B cell (primary cell): ENCODE results near the gene CSNK1A1. TPM values are rescaled to one million over a fixed set of nuclear protein-coding genes. Genes with fewer than 3 reads are reported as not detected.

Experiments used
- ATAC-seq: fragments of 200-7000 bp; cut with Tn5 transposase; one replicate; pipeline ENCODE4 v1.10.0; 2021; ENCODE audit warnings: low read depth, mild to moderate bottlenecking, moderate number of reproducible peaks, moderate library complexity
- CTCF ChIA-PET: fragments of 350-600 bp; sonication (Branson Sonifier 250); formaldehyde crosslinking; loops from one replicate; lab custom pipeline; 2021; ENCODE audit warnings: antibody characterized with exemption, inconsistent platforms; lab: Charles Lee
- POLR2A ChIA-PET: fragments of 350-600 bp; sonication (Branson Sonifier 250); formaldehyde crosslinking; loops from one replicate; lab custom pipeline; 2021; ENCODE audit warnings: antibody characterized with exemption; lab: Charles Lee
- DNase-seq: peaks from one replicate; pipeline ENCODE4 v3.0.0; 2013
- H2AFZ ChIP-seq: 2 replicates; pipeline ENCODE4 v1.6.1; 2012; ENCODE audit warnings: mild to moderate bottlenecking, low read depth, low read length; ENCODE audit not compliant: insufficient read depth, poor library complexity, severe bottlenecking
- H3K27ac ChIP-seq, 2 donors: 1 replicate in 1 of 2; 2 replicates in 1 of 2; pipeline ENCODE4 v1.5.1; 2012 to 2013; ENCODE audit warnings: low read length in 2 of 2, mild to moderate bottlenecking in 2 of 2, moderate library complexity in 1 of 2
- H3K27me3 ChIP-seq, 4 experiments: fragments of 200-600 bp in 1 of 4; sonication (generic) in 1 of 4; replicated peaks in 1 of 4; 1 replicate in 2 of 4; 2 replicates in 2 of 4; pipeline versions ENCODE4 v1.6.1 to v1.7.0; 2013 to 2016; ENCODE audit warnings: low read length in 3 of 4, mild to moderate bottlenecking in 2 of 4, mixed read lengths in 1 of 4, moderate library complexity in 1 of 4; ENCODE audit not compliant: insufficient read depth in 4 of 4, control insufficient read depth in 3 of 4; ENCODE audit errors: control extremely low read depth in 1 of 4
- H3K36me3 ChIP-seq, 2 experiments: replicated peaks in 1 of 2; 1 replicate in 1 of 2; 2 replicates in 1 of 2; pipeline versions ENCODE4 v1.6.1 to v1.7.1; 2013; ENCODE audit warnings: low read length in 1 of 2; ENCODE audit not compliant: insufficient read depth in 2 of 2, control insufficient read depth in 1 of 2; ENCODE audit errors: control extremely low read depth in 1 of 2, extremely low read depth in 1 of 2
- H3K4me1 ChIP-seq, 2 donors: fragments of 200-600 bp in 1 of 2; sonication (generic) in 1 of 2; 1 replicate in 1 of 2; 2 replicates in 1 of 2; pipeline versions ENCODE4 v1.5.1 to v1.6.1; 2013 to 2017; ENCODE audit warnings: low read length in 2 of 2; ENCODE audit not compliant: control insufficient read depth in 2 of 2, insufficient read depth in 2 of 2
- H3K4me2 ChIP-seq: replicated peaks from 2 replicates; pipeline ENCODE3; 2012; ENCODE audit warnings: mild to moderate bottlenecking, low read depth, low read length; ENCODE audit not compliant: poor library complexity, severe bottlenecking
- H3K4me3 ChIP-seq, 5 experiments: fragments of 200-600 bp in 1 of 5; sonication (generic) in 1 of 5; 1 replicate in 3 of 5; 2 replicates in 2 of 5; pipeline versions ENCODE4 v1.5.1 to v1.7.0; 2011 to 2016; ENCODE audit warnings: low read length in 4 of 5, mild to moderate bottlenecking in 4 of 5, low read depth in 2 of 5, control low read depth in 1 of 5, moderate library complexity in 1 of 5; ENCODE audit not compliant: insufficient read depth in 1 of 5; ENCODE audit errors: control extremely low read depth in 1 of 5, extremely low read depth in 1 of 5
- H3K79me2 ChIP-seq: fragments of 200-600 bp; sonication (generic); one replicate; pipeline ENCODE4 v1.6.0; 2016; ENCODE audit warnings: low read length; ENCODE audit not compliant: control insufficient read depth, insufficient read depth
- H3K9ac ChIP-seq: fragments of 200-600 bp; sonication (generic); 2 replicates; pipeline ENCODE4 v1.6.1; 2017; ENCODE audit warnings: mild to moderate bottlenecking, low read length, moderate library complexity
- H3K9me3 ChIP-seq, 3 donors: one replicate each; pipeline versions ENCODE4 v1.6.1 to v1.7.1; 2013; ENCODE audit warnings: low read length in 2 of 3; ENCODE audit not compliant: control insufficient read depth in 2 of 3, insufficient read depth in 1 of 3; ENCODE audit errors: control extremely low read depth in 1 of 3
- H4K20me1 ChIP-seq: 2 replicates; pipeline ENCODE4 v1.6.0; 2012; ENCODE audit warnings: mild to moderate bottlenecking, low read length; ENCODE audit not compliant: insufficient read depth, control insufficient read depth, poor library complexity, severe bottlenecking
- H3K27ac Mint-ChIP-seq: one replicate; pipeline ENCODE4 v1.8.0; 2021; ENCODE audit warnings: mixed read lengths
- H3K27me3 Mint-ChIP-seq: one replicate; pipeline ENCODE4 v1.8.0; 2021; ENCODE audit warnings: mixed read lengths
- H3K4me1 Mint-ChIP-seq: one replicate; pipeline ENCODE4 v1.8.0; 2021; ENCODE audit warnings: mixed read lengths
- H3K4me3 Mint-ChIP-seq: one replicate; pipeline ENCODE4 v1.8.0; 2021; ENCODE audit warnings: mixed read lengths
- H3K9me3 Mint-ChIP-seq: one replicate; pipeline ENCODE4 v1.8.0; 2022; ENCODE audit warnings: mixed read lengths; ENCODE audit not compliant: insufficient read depth
- EZH2 ChIP-seq: IDR thresholded peaks from 2 replicates; pipeline ENCODE4 v1.6.1; 2012; ENCODE audit warnings: borderline replicate concordance, low read depth, mild to moderate bottlenecking, moderate library complexity, low read length; ENCODE audit not compliant: insufficient read depth, poor library complexity, severe bottlenecking
- WGBS: methylation state at CpG from one replicate; pipeline ENCODE4 v1.1.5; 2013; ENCODE audit warnings: missing lambda C conversion rate; ENCODE audit not compliant: insufficient coverage; 5-methylcytosine and 5-hydroxymethylcytosine counted together
- intact Hi-C: fragments of 100-400 bp; cut with micrococcal nuclease; formaldehyde crosslinking; loops from one replicate; pipeline ENCODE4 v1.10.0; 2022
- polyA plus RNA-seq: library from polyadenylated mRNA; depleted of rRNA; stranded (reverse); fragments of >200 nt; gene quantifications from 2 replicates; pipeline ENCODE4 v1.2.3, GENCODE V29; 2012
- total RNA-seq, 2 donors: library from RNA; stranded (reverse); fragments of 120-200 nt in 1 of 2; gene quantifications; 1 replicate in 1 of 2; 2 replicates in 1 of 2; pipeline versions ENCODE4 v1.2.3 to v1.2.4, GENCODE V29; 2013 to 2022
- TF ChIP-seq, protein P1 (sequence below): fragments of 200-600 bp; IDR thresholded peaks from one replicate; pipeline ENCODE4 v1.8.0; 2022; ENCODE audit warnings: antibody characterized with exemption, mild to moderate bottlenecking

Gene CSNK1A1
- total and polyA plus RNA-seq, 2 donors (not counting 1 experiment from before 2014, with no cell fraction given), result 45.9 to 168 TPM

DNA sequence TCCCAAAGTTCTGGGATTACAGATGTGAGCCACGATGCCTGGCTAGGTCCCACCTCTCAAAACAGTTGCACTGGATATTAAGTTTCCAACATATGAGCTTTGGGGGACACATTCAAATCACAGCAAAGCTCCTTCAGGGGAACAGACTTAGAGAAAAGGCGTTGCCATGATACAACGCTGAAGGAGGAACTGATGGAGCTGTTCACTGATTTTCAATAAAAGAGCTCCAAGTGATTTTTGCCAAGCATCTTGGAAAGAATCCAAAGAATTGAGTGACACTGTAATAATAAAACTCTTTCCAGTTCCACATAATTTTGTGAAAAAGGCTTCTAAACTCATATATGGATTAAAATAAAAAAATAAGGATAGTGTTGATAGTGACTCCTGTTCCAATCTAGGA lies 72.5 kb downstream of the CSNK1A1 start:
- Histone ChIP-seq H3K79me2 (no peaks in the 10 kb centered on the region), H4K20me1 (no peaks in the 10 kb centered on the region), H3K9me3 (peaks cover 0 to 4% (median 0%) of the 10 kb centered on the region in 3 donors), H3K9ac (no peak overlapping the region), H2AFZ (no peak overlapping the region), H3K36me3 (no peaks in the 10 kb centered on the region), H3K4me1 (no peaks in the 10 kb centered on the region), H3K27me3 (no peaks in the 10 kb centered on the region), H3K27ac (no peak overlapping the region), H3K4me3 (no peak overlapping the region), H3K4me2 (no peak overlapping the region)
- peaks cover 18% of the 10 kb centered on the region for H3K27me3 Mint-ChIP-seq
- no peak for ATAC-seq
- no peaks in the 10 kb centered on the region for H3K4me1 Mint-ChIP-seq
- WGBS, result 100% methylated on average over 1 of the region's 3 CpGs
- POLR2A ChIA-PET, result no interaction called here
- CTCF ChIA-PET, result no interaction called here
- no peak overlapping the region for H3K27ac Mint-ChIP-seq
- no peaks in the 10 kb centered on the region for H3K9me3 Mint-ChIP-seq
- intact Hi-C loops, result no loop called here
- DNase-seq, result no peak
- TF ChIP-seq, protein P1, sequence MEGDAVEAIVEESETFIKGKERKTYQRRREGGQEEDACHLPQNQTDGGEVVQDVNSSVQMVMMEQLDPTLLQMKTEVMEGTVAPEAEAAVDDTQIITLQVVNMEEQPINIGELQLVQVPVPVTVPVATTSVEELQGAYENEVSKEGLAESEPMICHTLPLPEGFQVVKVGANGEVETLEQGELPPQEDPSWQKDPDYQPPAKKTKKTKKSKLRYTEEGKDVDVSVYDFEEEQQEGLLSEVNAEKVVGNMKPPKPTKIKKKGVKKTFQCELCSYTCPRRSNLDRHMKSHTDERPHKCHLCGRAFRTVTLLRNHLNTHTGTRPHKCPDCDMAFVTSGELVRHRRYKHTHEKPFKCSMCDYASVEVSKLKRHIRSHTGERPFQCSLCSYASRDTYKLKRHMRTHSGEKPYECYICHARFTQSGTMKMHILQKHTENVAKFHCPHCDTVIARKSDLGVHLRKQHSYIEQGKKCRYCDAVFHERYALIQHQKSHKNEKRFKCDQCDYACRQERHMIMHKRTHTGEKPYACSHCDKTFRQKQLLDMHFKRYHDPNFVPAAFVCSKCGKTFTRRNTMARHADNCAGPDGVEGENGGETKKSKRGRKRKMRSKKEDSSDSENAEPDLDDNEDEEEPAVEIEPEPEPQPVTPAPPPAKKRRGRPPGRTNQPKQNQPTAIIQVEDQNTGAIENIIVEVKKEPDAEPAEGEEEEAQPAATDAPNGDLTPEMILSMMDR, result no peak
- TF ChIP-seq EZH2, result no peak
- H3K4me3 Mint-ChIP-seq, result no peak overlapping the region

DNA sequence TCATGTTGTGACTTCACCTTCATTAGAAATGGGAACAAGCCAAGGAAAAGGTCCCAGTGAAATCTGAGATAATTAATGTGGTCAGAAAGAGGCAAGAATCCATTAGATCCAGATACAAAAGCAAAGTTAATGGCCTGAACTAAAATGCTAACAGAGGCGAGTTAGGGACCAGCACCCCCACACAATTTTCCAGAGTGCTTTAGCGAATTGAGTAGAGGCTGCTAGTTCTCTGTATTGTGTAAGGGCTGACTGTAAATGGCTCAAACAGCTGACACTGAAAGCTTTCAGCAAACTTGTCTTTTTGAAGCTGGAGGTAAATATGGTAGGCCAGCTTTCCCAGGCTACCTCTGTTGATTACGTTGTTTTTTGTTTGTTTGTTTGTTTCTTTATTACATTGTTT lies 75.5 kb downstream of the CSNK1A1 start:
- Histone ChIP-seq H4K20me1 (no peaks in the 10 kb centered on the region), H3K27me3 (no peaks in the 10 kb centered on the region), H3K4me3 (no peak overlapping the region), H2AFZ (no peak overlapping the region), H3K36me3 (no peaks in the 10 kb centered on the region), H3K9ac (no peak overlapping the region), H3K9me3 (peaks cover 0 to 4% (median 0%) of the 10 kb centered on the region in 3 donors), H3K79me2 (no peaks in the 10 kb centered on the region), H3K27ac (no peak overlapping the region), H3K4me1 (no peaks in the 10 kb centered on the region), H3K4me2 (no peak overlapping the region)
- no peaks in the 10 kb centered on the region for H3K9me3 Mint-ChIP-seq
- CTCF ChIA-PET, result no interaction called here
- DNase-seq (no peak), ATAC-seq (no peak)
- intact Hi-C loops, result no loop called here
- TF ChIP-seq, protein P1, result no peak
- 71% methylated on average over 1 of the region's 3 CpGs for WGBS
- no peak overlapping the region for H3K4me3 Mint-ChIP-seq
- no peaks in the 10 kb centered on the region for H3K4me1 Mint-ChIP-seq
- H3K27me3 Mint-ChIP-seq, result peaks cover 12% of the 10 kb centered on the region
- POLR2A ChIA-PET, result no interaction called here
- H3K27ac Mint-ChIP-seq, result no peak overlapping the region
